Fibroblast of skin of abdomen (primary cell): ENCODE data around the gene TANC1.
A peak's percentile ranks its signal among the peaks of the same experiment; 100 is the strongest.

Experiments used
- DNase-seq: peaks from one replicate; pipeline ENCODE4 v3.0.0-alpha.2; 2013

The TANC1 gene

GRCh38 chr2:158994920-158995676 is 26.7 kb downstream of the TANC1 start:
- DNase-seq, result no peak

- no peak for DNase-seq
Observed at GRCh38 chr2:158995677-158996049, 27.2 kb downstream of the TANC1 start.

DNA sequence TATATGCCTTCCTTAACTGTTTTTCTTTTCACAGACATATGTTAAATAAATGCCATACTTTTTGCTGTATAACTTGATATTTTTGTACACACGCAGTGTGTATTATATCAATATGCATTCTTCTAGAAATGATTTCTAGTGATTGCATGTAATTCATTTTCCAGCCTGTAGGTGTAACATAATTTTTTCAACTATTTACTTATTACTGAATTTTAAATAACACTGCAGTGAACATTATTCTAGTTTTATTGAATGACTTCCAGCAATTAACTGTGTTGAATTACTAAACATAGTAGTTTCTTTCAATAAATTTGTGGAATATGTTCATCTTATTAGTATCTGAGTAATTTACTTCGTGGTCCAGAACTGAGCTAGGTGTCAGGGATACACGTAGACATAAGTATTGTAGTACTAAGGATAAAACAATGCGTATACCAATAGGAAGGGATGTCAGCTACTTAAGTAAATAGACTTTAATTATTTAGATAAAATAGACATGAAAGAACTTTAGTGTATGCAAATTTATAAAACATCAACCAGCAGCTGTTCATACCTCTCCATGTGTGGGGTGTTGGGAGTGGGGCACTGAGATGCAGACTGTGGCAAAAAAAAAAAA is 28.0 kb downstream of the TANC1 start:
- DNase-seq, result no peak

DNA sequence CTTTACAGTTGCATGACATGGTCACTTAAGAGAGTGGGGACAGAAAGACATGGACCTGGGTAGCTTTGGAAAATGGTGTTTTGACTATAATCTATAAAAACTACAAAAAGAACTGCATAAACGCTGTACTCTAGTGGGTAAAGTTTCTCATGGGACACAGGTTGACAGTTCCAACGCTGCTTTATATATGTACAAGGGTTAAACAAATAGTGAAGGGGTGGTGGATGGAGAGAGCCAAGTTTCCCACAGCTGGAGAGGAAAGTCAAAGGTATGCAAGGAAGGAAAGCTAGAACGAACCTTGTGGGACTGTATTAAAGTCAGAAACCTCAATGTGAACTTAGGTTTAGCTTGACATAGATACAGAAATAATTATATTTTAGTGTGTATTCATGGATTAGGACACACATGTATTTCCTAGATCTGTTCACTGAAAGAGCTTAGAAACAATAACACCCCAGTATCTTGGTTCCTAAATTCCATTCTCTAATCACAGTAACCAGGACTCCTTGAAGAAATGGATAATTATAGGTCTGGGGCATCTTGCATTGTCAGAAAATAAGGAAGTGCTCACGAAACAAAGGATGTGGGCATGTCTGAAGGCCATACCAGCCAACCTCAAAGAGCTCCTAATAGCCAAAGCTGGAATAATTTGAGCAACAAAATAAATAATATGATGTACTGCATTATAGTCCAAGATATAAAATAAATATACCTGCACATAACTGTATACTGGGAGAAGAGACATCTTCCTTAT is 28.8 kb downstream of the TANC1 start:
- DNase-seq, result no peak

DNA sequence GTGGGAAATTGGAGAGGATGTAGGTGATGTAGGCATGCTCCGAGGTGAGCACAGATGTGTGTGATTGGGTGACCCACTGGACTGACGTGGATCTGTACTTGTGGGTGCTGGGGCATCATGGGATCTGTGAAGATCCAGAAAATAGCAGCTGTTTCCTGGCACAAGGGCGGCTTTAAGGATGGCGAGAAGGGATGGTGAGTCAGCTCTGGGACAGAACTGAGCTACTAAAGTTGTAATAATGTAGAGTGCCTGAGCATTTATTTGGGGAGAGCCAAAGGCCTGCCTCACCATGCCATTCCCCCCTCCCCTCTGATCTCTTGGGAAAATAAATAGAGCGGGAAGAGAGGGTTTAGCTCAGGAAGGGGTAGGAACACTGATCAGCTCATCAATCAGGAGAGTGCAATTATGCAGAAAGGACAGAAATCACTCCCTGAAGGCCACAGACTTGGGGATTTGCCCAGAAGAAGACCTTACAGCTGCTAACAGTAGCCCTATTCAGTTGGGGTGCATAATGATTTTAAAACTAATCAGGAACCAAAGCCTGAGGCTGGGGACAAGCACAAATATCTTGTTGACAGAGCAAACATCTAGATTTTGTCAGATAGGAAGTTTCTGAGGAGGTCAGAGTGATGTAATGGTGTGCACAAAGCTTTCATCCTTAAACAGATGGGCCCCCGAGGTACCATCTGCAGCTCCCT is 30.3 kb downstream of the TANC1 start:
- DNase-seq, result peak; percentile 53

DNA sequence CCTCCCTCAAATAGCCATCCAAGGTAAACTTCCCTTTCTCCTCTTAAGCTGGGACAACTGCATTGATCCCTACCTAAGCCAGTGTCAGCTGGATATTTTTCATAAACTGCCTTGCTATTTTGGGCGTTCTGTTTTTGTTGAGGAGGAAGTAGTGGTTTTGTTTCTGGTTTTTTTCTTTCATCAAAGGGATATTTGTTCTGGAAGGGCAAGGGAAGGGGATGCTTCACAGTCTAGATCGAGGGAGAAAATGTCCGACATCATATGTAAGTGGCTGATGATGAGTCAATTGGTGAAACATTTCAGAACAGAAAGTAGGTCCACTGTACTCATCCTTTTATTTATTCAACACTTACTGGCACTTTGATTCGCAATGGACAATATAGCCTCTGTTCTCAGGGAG is 31.0 kb downstream of the TANC1 start:
- peak; percentile 59 for DNase-seq

DNA sequence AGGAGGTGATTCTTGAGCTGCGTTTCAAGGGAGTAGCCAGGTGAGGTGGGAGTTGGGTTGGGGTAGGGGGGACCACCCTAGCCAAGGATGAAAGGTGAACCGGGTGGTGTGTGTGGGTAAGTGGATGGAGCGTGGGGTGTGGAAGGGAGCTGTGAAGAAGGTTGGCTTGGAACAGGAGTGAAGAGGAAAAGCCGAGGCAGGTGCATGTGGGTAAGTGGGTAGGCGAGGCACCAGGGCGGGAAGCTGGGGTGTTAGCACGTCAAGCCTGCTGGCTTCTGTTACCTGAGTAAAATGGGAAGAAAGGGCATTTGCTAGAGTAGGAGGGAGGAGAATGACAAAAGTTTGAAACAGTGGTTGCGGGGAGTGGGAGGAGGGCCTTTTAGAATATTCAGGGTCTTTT is 31.6 kb downstream of the TANC1 start:
- DNase-seq, result no peak

GRCh38 chr2:159002462-159003111 is 34.1 kb downstream of the TANC1 start:
- no peak for DNase-seq

DNA sequence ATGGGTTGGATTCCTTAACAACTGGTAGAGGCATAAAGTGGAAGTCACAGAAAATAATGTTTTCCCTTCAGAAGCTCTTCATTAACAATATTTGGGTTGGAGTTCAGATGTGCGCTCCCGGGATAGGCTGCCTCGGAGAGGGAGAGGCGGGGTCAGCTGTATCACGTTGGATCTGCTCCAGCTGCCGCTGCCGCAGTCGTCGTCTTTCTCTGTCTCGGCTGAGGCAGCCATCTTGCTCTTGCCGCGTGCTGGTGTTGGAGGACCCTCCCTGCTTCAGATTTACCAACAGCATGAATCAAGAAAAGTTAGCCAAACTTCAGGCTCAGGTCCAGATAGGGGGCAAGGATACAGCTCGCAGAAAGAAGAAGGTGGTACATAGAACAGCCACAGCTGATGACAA is 35.1 kb downstream of the TANC1 start:
- no peak for DNase-seq

GRCh38 chr2:159004849-159005248 is 36.4 kb downstream of the TANC1 start:
- DNase-seq, result no peak

DNA sequence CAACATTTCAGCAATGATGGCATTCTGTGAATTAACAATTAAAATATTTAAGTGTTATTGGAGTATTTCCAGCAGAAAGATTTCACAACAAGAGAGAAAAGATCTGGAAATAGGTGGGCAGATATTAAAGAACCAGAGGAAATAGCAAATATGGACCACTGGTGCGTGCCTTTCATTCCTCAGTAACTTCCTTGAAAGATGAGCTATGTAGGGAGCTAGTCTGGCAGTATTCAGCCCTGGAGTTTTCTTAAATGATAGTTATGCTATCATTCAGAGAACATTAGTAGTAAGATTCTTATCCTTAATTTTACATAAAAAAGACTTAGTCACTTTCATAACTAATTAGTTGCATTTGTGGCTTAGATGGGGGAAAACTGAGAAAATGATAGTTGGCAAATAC is 41.5 kb downstream of the TANC1 start:
- DNase-seq, result peak; percentile 34

DNA sequence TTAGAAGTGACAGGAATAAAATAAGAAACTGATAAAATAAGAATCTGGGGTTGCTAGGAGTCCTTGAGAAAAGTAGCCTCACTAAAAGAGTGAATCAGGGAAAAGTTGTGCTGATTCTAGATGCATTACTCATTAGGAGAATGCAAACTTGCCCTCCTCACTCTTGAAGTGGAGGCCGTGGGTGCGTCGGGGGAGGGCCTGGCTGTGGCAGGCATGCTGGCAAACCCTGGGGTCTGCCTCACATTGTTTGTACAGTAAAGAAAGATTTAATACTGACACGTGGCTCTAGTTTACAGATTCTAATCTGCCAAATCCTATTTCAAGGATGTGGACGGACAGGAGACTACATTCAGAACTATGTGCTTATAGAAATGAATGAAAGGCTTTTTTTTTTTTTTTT is 41.9 kb downstream of the TANC1 start:
- DNase-seq, result peak; percentile 81

DNA sequence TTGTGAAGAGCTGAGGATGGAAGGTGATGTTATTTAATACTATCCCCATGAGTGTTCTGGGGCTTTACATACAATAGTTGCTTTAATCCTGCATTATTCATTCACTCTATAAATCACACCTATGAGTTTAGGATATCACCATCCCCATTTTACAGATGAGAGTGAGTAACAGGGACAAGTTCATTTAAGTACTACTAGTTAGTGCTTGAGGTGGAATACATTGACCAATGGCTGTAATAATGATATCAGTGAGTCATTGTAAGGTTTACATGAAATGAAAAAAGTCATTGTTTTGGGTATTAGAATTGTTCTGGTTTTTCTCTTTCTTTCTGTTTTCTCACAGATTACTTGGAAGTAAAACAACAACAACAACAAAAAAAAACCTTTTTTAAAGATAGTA is 42.5 kb downstream of the TANC1 start:
- DNase-seq, result no peak

- DNase-seq, result no peak
Observed at GRCh38 chr2:159012142-159012541, 43.7 kb downstream of the TANC1 start.

DNA sequence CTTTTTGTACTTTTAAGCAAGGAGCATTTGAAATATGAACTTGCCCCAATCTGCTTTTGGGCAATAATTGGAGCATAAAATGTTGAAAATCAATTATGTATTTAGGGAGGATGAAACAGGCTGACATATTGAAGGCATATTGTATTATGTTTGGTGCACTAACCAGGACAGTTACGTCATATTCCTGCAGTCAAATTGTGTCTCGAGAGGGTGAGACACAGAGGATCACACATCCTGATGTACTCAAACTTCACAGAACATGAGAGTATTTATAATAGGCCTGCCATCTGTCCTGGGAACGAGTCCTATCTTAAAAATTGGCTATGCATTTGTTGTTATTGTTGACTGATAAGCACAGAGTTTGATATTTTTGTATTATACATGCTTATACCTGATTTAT is 44.7 kb downstream of the TANC1 start:
- DNase-seq, result no peak

GRCh38 chr2:159015174-159015573 is 46.7 kb downstream of the TANC1 start:
- DNase-seq, result no peak

GRCh38 chr2:159015823-159016222 is 47.4 kb downstream of the TANC1 start:
- no peak for DNase-seq

DNA sequence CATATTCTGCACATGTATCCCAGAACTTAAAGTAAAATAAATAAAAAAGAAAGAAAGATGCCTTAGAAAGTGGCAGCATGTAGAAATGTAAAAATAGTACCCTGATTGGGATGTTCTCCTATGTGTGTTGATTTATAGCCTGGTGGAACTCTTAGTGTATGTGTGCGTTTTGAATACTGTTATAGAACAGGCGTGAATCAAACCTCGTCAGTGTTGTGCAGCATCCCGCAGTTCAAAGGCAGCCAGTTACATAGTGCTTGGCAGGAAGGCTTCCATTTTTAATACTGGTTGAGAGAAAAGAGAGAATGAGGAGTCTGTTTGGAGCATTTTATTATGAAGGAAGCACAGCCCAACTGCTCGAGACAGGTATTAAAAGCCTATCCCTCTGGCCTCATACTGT is 49.4 kb downstream of the TANC1 start:
- DNase-seq, result no peak

GRCh38 chr2:159019021-159019420 is 50.6 kb downstream of the TANC1 start:
- no peak for DNase-seq

DNA sequence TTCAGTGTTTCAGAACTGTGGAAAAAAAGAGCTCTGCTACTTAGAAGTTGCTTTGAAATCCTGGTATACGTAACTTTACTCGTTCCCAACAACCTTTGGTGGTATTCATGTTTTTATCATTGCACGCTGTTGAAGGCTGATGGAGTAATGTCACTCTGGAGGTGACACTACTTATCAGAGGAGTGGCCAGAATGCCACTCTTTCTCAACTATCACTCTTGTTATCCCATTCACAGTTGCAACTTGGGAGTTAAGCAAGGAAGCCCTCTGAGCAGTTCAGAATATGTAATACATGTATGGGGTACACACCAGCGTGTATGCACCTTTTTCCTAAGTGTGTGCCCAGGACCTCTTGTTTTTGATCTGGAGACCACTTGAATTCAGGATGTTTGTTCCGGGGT is 53.6 kb downstream of the TANC1 start:
- no peak for DNase-seq

GRCh38 chr2:159026170-159026569 is 57.7 kb downstream of the TANC1 start:
- DNase-seq, result no peak

DNA sequence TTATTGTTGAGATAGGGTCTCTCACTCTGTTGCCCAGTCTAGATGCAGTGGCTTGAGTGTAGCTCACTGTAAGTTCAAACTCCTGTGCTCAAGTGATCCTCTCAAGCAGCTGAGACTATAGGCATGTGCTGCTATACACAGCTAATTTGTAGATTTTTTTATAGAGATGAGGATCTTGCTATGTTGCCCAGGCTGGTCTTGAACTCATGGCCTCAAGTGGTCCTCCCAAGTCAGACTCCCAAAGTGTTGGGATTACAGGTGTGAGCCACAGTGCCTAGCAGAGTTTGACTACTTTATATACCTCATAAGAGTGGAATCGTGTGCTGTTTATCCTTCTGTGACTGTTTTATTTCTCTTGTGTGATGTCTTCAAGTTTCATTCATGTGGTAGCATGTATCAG is 60.3 kb downstream of the TANC1 start:
- no peak for DNase-seq

DNA sequence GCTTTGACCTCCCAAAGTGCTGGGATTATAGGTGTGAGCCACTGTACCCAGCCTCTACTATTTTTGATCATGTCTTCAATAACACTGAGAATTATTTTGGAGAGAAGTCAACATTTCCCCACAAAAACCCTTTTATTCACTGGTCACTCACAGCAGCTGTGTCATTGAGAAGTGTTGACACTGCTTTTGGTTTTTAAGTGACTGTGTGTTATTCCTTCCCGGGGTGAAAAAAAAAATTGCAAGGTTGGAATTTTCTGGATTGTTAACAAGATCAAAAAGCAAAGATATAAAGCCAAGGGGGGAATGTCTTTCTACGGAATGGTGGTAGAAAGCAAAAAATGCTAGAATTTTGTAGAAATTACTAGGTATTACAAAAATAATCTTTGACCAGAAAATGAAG is 61.5 kb downstream of the TANC1 start:
- no peak for DNase-seq
